Effector memory CD8-positive, alpha-beta T cell (primary cell): ENCODE data around the gene RARS2.
"Not testable (repeated sequence)": the region's sequence is repeated elsewhere in the genome, so short reads cannot be mapped to it uniquely, and the experiment has no call there.

Experiments
- ATAC-seq: fragments of 150-1000 bp; cut with Tn5 transposase; replicated peaks from 2 replicates; pipeline ENCODE4 v1.10.0; 2021; ENCODE audit warnings: mild to moderate bottlenecking, moderate library complexity
- DNase-seq, 3 experiments: peaks; one replicate each; pipeline ENCODE4 v3.0.0; 2021
- H3K27ac Mint-ChIP-seq, 2 donors: one replicate each; pipeline ENCODE4 v1.8.0; 2022; ENCODE audit warnings: mild to moderate bottlenecking in 2 of 2, mixed read lengths in 2 of 2, moderate library complexity in 2 of 2
- H3K27me3 Mint-ChIP-seq, 2 donors: one replicate each; pipeline ENCODE4 v1.8.0; 2022; ENCODE audit warnings: mixed read lengths in 2 of 2
- H3K36me3 Mint-ChIP-seq: one replicate; pipeline ENCODE4 v1.8.0; 2022; ENCODE audit warnings: mild to moderate bottlenecking, moderate library complexity, mixed read lengths; ENCODE audit not compliant: insufficient read depth
- H3K4me1 Mint-ChIP-seq, 2 donors: one replicate each; pipeline ENCODE4 v1.8.0; 2022; ENCODE audit warnings: low read depth in 2 of 2, mixed read lengths in 2 of 2
- H3K4me3 Mint-ChIP-seq, 2 donors: one replicate each; pipeline ENCODE4 v1.8.0; 2022; ENCODE audit warnings: mild to moderate bottlenecking in 2 of 2, mixed read lengths in 2 of 2, moderate library complexity in 2 of 2
- H3K9me3 Mint-ChIP-seq, 2 donors: one replicate each; pipeline ENCODE4 v1.8.0; 2022; ENCODE audit warnings: mixed read lengths in 2 of 2
- total RNA-seq, 9 experiments: gene quantifications; one replicate each; lab custom pipeline; 2026; lab: John Stamatoyannopoulos, UW

The RARS2 gene
- 49.1 to 116 (median 56.2) reads per million in 9 experiments for total RNA-seq

DNA sequence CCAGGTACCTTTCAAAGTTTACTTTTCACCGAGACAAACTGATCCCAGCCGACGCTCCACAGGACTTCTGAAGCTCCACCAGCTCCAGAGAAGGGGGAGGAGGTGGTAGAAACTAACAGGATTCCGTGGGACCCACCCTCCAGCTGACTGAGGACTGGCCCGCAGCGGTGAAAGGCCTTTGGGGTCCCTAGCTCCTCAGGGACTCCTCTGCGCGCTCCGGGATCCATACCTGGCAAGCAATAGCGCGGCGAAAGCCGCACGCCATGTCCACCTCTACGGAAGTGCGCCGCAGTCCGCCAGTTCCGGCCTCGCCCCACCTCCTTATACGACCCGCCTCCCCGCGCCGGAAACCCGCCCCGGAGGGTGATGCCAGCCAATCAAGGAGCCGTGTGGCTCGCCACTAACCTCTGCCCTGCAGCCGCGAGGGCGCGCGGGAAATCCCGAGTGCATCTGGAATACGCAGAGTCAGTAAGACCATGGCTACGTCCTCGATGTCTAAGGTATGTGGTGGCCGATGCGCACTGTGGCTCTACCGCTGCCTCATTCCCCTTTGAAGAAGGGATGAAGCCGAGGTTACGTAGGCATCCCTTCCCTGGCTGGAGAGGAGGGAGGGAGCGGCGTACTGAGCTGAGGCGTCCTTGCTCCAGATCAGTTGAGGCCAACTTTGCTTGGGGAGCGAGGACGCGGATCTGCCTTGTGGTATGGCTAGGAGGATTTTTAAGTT, at the start of gene RARS2, which contains the start of gene ORC3:
Gene RARS2, minus strand, starts transcription at position 295 of the 724 bp plus-strand sequence. Its CDS starts 30 bp downstream, at position 265.
Gene ORC3, plus strand, starts transcription at position 443 of the 724 bp plus-strand sequence. Its CDS starts 34 bp downstream, at position 477.
- peak within 1 kb of the TSS; percentile 94 to 96 for H3K27ac Mint-ChIP-seq
- no peaks in the 10 kb centered on the region for H3K27me3 Mint-ChIP-seq
- peaks cover 25% of the 10 kb centered on the region for H3K36me3 Mint-ChIP-seq
- DNase-seq (peak; percentile 93 to 94 (median 93)), ATAC-seq (peak; percentile 98)
- no peaks in the 10 kb centered on the region for H3K9me3 Mint-ChIP-seq
- H3K4me3 Mint-ChIP-seq, result peak within 1 kb of the TSS; percentile 96
- peaks cover 46 to 55% of the 10 kb centered on the region in 2 donors for H3K4me1 Mint-ChIP-seq

GRCh38 chr6:87639373-87639772, 49.6 kb upstream of the RARS2 start:
- peaks cover 0 to under 1% of the 10 kb centered on the region in 2 donors for H3K4me1 Mint-ChIP-seq
- no peaks in the 10 kb centered on the region for H3K27me3 Mint-ChIP-seq
- no peak overlapping the region for H3K27ac Mint-ChIP-seq
- no peak for ATAC-seq
- no peaks in the 10 kb centered on the region for H3K9me3 Mint-ChIP-seq
- peaks cover 28% of the 10 kb centered on the region for H3K36me3 Mint-ChIP-seq
- H3K4me3 Mint-ChIP-seq, result no peak overlapping the region
- DNase-seq, result no peak

GRCh38 chr6:87637106-87637505, 47.3 kb upstream of the RARS2 start:
- Mint-ChIP-seq H3K9me3 (no peaks in the 10 kb centered on the region), H3K36me3 (peaks cover 28% of the 10 kb centered on the region), H3K27ac (no peak overlapping the region), H3K27me3 (no peaks in the 10 kb centered on the region), H3K4me1 (peaks cover 0 to 5% of the 10 kb centered on the region in 2 donors), H3K4me3 (no peak overlapping the region)
- no peak for ATAC-seq
- no peak for DNase-seq

GRCh38 chr6:87636315-87636714, 46.5 kb upstream of the RARS2 start:
- Mint-ChIP-seq H3K4me1 (peaks cover 0 to 5% of the 10 kb centered on the region in 2 donors), H3K9me3 (no peaks in the 10 kb centered on the region), H3K27ac (no peak overlapping the region), H3K4me3 (no peak overlapping the region), H3K27me3 (no peaks in the 10 kb centered on the region), H3K36me3 (peaks cover 33% of the 10 kb centered on the region)
- DNase-seq (no peak), ATAC-seq (no peak)

GRCh38 chr6:87633851-87634250, 44.1 kb upstream of the RARS2 start:
- Mint-ChIP-seq H3K4me3 (no peak overlapping the region), H3K27me3 (no peaks in the 10 kb centered on the region), H3K36me3 (peaks cover 17% of the 10 kb centered on the region)

GRCh38 chr6:87630746-87631145, 41.0 kb upstream of the RARS2 start:
- H3K4me1 Mint-ChIP-seq, result peaks cover 0 to 5% of the 10 kb centered on the region in 2 donors
- H3K9me3 Mint-ChIP-seq, result no peaks in the 10 kb centered on the region
- ATAC-seq (no peak), DNase-seq (no peak)
- no peak overlapping the region for H3K4me3 Mint-ChIP-seq
- no peak overlapping the region for H3K27ac Mint-ChIP-seq
- peaks cover 6% of the 10 kb centered on the region for H3K36me3 Mint-ChIP-seq
- no peaks in the 10 kb centered on the region for H3K27me3 Mint-ChIP-seq

More at GRCh38 chr6:87633851-87634250, 44.1 kb upstream of the RARS2 start:
- H3K27ac Mint-ChIP-seq, result no peak overlapping the region
- peaks cover 0 to 5% of the 10 kb centered on the region in 2 donors for H3K4me1 Mint-ChIP-seq
- ATAC-seq, result no peak
- no peak for DNase-seq
- H3K9me3 Mint-ChIP-seq, result no peaks in the 10 kb centered on the region

GRCh38 chr6:87628881-87629280, 39.1 kb upstream of the RARS2 start:
- peaks cover 0 to 5% of the 10 kb centered on the region in 2 donors for H3K4me1 Mint-ChIP-seq
- no peaks in the 10 kb centered on the region for H3K9me3 Mint-ChIP-seq
- no peak for ATAC-seq
- H3K27me3 Mint-ChIP-seq, result no peaks in the 10 kb centered on the region
- H3K36me3 Mint-ChIP-seq, result peaks cover 9% of the 10 kb centered on the region
- no peak overlapping the region for H3K4me3 Mint-ChIP-seq
- no peak overlapping the region for H3K27ac Mint-ChIP-seq
- DNase-seq, result no peak

DNA sequence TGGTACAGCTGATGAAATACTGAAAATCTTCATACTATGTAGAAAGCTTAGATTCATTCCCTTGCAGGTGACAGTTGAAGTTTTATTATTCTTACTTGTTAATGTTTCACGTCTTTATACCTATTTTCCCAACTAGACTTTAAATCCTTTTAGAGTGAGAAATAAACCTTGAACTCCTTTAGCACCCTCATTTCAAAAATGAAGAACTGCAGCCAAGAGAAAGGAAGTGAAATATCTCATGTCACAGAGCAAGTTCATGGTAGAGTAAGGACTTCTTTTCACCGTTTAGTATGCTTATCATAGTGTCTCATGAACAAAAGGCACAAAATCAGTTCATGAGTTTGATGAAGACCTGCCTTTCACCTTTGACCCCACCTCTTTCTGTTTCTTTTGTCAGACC, 38.6 kb upstream of the RARS2 start:
- H3K27ac Mint-ChIP-seq, result no peak overlapping the region

GRCh38 chr6:87623248-87623647, 33.5 kb upstream of the RARS2 start:
- DNase-seq (no peak), ATAC-seq (no peak)
- Mint-ChIP-seq H3K27me3 (no peaks in the 10 kb centered on the region), H3K36me3 (peaks cover 16% of the 10 kb centered on the region), H3K4me3 (no peak overlapping the region), H3K4me1 (peaks cover 0 to 3% of the 10 kb centered on the region in 2 donors), H3K27ac (peak overlapping the region in 1 of 2 donors; percentile 28), H3K9me3 (no peaks in the 10 kb centered on the region)

More for the DNA sequence above, 38.6 kb upstream of the RARS2 start:
- Mint-ChIP-seq H3K4me3 (no peak overlapping the region), H3K9me3 (no peaks in the 10 kb centered on the region), H3K36me3 (peaks cover 9% of the 10 kb centered on the region), H3K4me1 (peaks cover 0 to 5% of the 10 kb centered on the region in 2 donors), H3K27me3 (no peaks in the 10 kb centered on the region)
- DNase-seq (no peak), ATAC-seq (no peak)

GRCh38 chr6:87618531-87618930, 28.7 kb upstream of the RARS2 start:
- Mint-ChIP-seq H3K27me3 (no peaks in the 10 kb centered on the region), H3K27ac (peak overlapping the region in 1 of 2 donors; percentile 21), H3K4me1 (peaks cover 0 to 3% of the 10 kb centered on the region in 2 donors), H3K36me3 (peaks cover 16% of the 10 kb centered on the region), H3K4me3 (no peak overlapping the region), H3K9me3 (no peaks in the 10 kb centered on the region)
- ATAC-seq (no peak), DNase-seq (no peak)

DNA sequence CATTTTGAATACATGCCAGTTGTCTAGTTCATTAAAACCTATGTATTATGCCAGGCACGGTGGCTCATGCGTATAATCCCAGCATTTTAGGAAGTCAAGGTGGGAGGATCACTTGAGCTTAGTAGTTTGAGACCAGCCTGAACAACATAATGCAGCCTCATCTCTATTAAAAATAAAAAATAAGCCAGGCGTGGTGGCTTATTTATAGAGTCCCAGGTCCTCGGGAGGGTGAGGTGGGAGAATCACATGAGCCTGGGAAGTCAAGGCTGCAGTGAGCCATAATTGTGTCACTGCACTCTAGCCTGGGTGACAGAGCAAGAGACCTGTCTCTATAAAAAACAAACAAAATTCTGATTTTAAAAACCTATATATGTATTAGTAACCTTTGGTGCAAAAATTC, 27.6 kb upstream of the RARS2 start:
- Mint-ChIP-seq H3K4me1 (no peaks in the 10 kb centered on the region), H3K9me3 (no peaks in the 10 kb centered on the region)
- DNase-seq, result no peak

DNA sequence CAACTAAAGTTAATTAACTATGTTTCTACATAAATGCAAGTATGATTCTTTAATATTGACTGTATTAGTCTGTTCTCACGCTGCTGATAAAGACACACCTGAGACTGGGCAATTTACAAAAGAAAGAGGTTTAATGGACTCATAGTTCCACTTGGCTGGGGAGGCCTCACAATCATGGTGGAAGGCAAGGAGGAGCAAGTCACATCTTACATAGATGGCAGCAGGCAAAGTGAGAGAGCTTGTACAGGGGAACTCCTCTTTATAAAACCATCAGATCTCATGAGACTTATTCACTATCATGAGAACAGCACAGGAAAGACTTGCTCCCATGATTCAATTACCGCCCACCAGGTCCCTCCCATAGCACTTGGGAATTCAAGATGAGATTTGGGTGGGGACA, 23.2 kb upstream of the RARS2 start:
- H3K9me3 Mint-ChIP-seq, H3K4me1 Mint-ChIP-seq, ATAC-seq, H3K27me3 Mint-ChIP-seq, H3K27ac Mint-ChIP-seq, DNase-seq, H3K4me3 Mint-ChIP-seq: not testable (repeated sequence)
- peaks cover 30% of the 10 kb centered on the region for H3K36me3 Mint-ChIP-seq

More for the DNA sequence above, 27.6 kb upstream of the RARS2 start:
- H3K27me3 Mint-ChIP-seq, result no peaks in the 10 kb centered on the region
- peaks cover 25% of the 10 kb centered on the region for H3K36me3 Mint-ChIP-seq
- no peak overlapping the region for H3K4me3 Mint-ChIP-seq
- H3K27ac Mint-ChIP-seq, result no peak overlapping the region
- no peak for ATAC-seq

- no peak for ATAC-seq
Measured at GRCh38 chr6:87608802-87609201, 19.0 kb upstream of the RARS2 start.

DNA sequence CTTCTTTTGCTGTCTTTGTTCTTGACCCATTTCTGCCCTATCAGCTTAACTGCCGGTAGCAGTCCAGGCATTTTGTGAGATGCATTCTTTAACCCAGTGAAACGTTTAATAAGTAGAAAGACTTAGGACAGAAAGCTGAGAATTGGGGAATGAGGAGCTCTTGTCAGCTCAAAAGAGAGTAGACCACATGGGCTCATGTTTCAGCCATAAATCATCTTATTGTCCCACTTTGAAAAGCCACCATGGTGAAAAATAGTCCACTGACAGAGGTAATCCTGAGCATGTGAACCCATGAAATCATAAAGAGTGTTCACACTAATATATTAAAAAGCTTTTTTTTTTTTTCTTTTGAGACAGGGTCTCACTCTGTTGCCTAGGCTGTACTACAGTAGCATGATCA, 16.4 kb upstream of the RARS2 start:
- Mint-ChIP-seq H3K36me3 (peaks cover 20% of the 10 kb centered on the region), H3K9me3 (no peaks in the 10 kb centered on the region), H3K27ac (no peak overlapping the region), H3K4me3 (no peak overlapping the region), H3K4me1 (no peaks in the 10 kb centered on the region), H3K27me3 (no peaks in the 10 kb centered on the region)
- DNase-seq (no peak), ATAC-seq (no peak)

More at GRCh38 chr6:87608802-87609201, 19.0 kb upstream of the RARS2 start:
- H3K4me1 Mint-ChIP-seq, result no peaks in the 10 kb centered on the region
- H3K36me3 Mint-ChIP-seq, result peaks cover 30% of the 10 kb centered on the region
- no peak overlapping the region for H3K27ac Mint-ChIP-seq
- H3K27me3 Mint-ChIP-seq, result no peaks in the 10 kb centered on the region
- H3K4me3 Mint-ChIP-seq, result no peak overlapping the region
- no peak for DNase-seq
- H3K9me3 Mint-ChIP-seq, result no peaks in the 10 kb centered on the region
